ENCODE data around the gene GPR179.
"Not testable (repeated sequence)": the region's sequence is repeated elsewhere in the genome, so short reads cannot be mapped to it uniquely, and the experiment has no call there.

Gene GPR179

GRCh38 chr17:38324141-38324697, 19.5 kb downstream of the GPR179 start:
- DNase-seq (ENCODE audit: low spot score) = no peak

DNA sequence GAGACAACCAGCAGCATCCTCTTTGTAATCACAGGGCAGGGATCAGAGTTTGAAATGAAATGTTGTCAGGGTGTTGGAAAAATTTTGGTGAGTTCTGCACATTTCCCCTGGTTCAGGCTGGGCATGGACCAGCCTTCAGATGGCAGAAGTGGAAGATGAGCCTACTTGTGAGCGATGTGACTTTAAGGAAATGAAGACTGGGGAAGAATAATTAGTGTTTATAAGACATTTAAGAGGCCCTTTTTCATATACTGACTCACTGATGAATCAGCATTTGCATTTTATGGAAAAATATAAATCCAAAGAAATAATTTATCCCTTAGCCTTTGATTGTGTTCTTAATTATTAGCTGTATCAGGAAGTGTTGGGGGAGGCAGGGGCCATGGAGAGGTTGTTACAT, 20.9 kb downstream of the GPR179 start:
- no peak for DNase-seq (ENCODE audit: low spot score)

GRCh38 chr17:38322156-38322779, 21.5 kb downstream of the GPR179 start:
- DNase-seq (ENCODE audit: low spot score) = no peak

DNA sequence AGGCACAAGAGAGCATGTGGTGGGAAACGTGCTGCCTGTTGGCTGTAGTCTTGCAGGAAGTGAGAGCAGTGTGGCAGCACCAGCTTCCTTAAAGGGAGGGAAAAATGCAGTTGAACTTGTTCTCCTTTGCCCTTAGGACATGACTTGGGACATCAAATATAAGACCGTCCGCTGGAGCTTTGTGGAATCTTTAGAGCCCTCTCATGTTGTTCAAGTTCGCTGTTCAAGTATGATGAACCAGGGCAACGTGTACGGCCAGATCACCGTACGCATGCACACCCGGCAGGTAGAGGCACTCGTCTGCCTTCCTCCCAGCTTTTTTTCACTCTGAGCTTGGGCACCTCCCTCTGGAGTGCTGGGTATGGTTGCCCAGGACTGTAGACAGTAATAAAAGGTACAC, 23.3 kb downstream of the GPR179 start:
- DNase-seq (ENCODE audit: low spot score) = no peak

DNA sequence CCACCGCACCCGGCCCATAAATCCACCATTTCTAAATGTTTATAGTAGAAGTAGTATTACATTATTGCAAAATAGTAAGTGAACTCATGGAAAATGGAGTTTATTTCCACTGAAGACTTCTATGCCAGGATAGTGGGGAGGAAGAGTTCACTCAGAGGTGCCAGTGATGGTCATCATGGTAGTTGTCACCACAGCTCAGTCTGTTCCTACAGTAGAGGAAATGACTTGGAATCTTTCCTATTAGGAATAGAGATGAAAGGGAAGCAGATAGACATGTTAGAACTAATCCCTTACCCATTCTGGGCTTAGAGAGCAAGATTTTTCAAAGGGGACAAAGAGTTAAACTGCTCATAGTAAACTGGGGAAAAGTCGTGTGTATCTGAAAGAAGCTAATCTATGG, 26.7 kb downstream of the GPR179 start:
- DNase-seq (ENCODE audit: low spot score) = no peak

- no peak for DNase-seq (ENCODE audit: low spot score)
Observed at GRCh38 chr17:38315497-38315896, 28.3 kb downstream of the GPR179 start.

DNA sequence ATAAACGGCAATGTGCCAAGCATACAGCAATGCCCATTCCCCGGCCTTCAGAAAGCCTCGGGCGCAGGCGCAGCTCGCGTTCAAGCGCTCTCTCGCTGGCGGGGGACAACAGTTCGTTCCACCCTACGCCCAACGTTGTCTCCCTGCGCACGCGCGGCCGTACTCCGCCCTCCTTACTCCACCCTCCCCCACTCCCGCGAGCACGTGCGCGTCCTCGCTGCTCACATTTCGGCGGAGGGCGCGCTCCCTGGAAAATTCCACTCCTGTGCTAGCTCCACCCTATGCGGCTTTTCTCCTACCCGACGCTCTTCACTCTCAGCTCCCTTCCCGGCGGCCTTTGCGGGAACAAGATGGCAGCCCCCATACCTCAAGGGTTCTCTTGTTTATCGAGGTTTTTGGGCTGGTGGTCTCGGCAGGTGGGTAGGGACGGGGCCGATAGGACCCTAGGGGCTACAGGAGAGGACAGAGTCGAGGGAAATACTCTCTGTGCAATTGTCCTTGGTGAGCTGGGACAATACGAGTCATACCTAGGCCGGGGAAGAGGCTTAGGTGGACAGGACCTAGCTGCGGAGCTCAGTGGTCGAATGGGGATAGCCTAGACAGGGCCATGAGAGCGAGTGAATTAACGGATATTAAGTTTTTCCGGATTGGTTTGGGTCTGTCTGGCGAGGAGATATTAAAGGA, 46.8 kb downstream of the GPR179 start, which contains the start of gene MRPL45:
TSS of gene MRPL45 (plus strand) at position 335 of the 684 bp plus-strand sequence. CDS start at position 351, 16 bp downstream.
- DNase-seq (ENCODE audit: low spot score) = peak; percentile 98

- DNase-seq (ENCODE audit: low spot score) = not testable (repeated sequence)
Observed at GRCh38 chr17:38295602-38296365, 48.0 kb downstream of the GPR179 start.

DNA sequence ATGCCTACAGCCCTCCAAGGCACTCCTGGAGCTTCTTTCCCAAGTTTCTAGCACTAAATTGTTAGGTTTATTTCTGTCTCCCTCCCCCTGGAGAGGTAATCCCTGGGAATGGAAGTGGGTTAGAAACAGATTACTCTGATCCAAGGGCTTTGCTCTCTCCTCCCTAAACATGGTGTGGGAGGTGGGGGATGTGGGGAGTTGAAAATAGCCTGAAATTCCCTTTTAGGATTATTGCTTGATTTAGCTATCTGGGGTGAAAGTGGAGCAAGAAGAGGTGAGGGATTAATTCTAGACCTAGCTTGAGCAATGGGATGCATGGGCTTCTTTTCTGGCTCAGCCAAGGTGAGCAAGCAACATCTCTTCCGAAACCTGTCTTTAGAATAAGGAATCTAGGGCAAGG, 54.0 kb downstream of the GPR179 start:
- DNase-seq (ENCODE audit: low spot score) = not testable (repeated sequence)

GRCh38 chr17:38288217-38288827, 55.4 kb downstream of the GPR179 start:
- DNase-seq (ENCODE audit: low spot score) = not testable (repeated sequence)

- peak; percentile 73 for DNase-seq (ENCODE audit: low spot score)
Observed at GRCh38 chr17:38286501-38287091, 57.2 kb downstream of the GPR179 start.

GRCh38 chr17:38285994-38286393, 57.8 kb downstream of the GPR179 start:
- DNase-seq (ENCODE audit: low spot score) = not testable (repeated sequence)

All from left forelimb (tissue), 1 donor.